ENCODE results near the gene NRG4.

- TF ChIP-seq CTCF (IDR thresholded peaks at IDR 0.05) (no peak), EZH2 (IDR thresholded peaks at IDR 0.05) (no peak)
Observed at GRCh38 chr15:75952525-75952924, 59.7 kb downstream of the NRG4 start.
